ENCODE data around the gene CTIF.

DNA sequence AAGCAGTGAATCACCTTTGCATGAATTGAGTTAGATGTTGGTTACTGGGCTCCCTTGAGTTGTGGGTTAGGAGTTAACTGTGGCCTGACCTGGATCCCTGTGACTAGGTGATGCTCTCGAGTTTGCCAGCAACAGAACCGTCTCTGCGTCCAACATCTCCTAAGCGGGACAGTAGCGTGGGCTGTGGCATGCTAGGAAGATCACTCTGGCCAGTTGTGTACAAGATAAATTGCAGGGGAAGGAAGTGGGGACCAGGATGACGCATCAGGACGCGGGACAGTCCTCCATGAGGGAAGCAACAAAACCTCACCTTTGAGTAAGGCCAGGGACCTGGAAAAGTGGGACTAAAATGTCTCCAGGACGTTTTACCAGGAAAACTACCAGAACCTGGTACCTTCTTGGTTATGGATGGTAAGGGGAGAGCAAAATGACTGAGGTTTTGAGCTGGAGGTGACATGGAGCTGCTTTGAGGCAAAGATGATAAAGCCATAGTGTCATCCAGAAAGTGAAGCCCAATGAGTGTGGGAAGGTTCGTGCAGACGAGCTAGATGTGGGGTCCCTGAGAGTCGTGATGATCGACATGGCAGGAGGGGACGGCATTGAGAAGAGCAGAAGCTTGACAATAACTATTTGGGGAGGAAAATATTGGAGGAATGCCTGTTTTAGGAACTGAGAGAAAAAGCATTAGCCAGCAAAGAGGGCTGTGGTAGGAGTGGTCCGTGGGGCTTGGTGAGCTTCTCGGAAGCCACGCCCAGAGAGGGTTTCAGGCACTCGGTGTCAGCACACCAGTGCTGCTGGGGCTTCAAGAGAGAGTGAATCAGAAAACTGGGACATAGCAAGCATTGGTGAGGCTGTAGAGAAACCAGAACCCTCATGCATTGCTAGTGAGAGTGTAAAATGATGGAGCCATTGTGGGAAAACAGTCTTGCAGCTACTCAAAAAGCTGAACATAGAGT is 316.9 kb downstream of the CTIF start:
- TF ChIP-seq CTCF (IDR thresholded peaks at IDR 0.05) (no peak), POLR2A (IDR thresholded peaks at IDR 0.05) (no peak)

All from transverse colon (tissue), 3 donors.